D721Med (cell line): ENCODE results near the gene GPR137.

Experiments
- DNase-seq: peaks from one replicate; pipeline ENCODE4 v3.0.0; 2011; ENCODE audit warnings: low spot score; ENCODE audit not compliant: insufficient read length
- FAIRE-seq: peaks from 2 replicates; lab custom pipeline; 2011; peaks lifted over from hg19 to GRCh38; lab: Jason Lieb, UNC
- TF ChIP-seq, protein P1 (sequence below): IDR thresholded peaks from 2 replicates; pipeline ENCODE4 v1.5.1; 2012; ENCODE audit warnings: mild to moderate bottlenecking, control low read depth; ENCODE audit not compliant: insufficient read depth; ENCODE audit errors: missing control alignments

Gene GPR137

DNA sequence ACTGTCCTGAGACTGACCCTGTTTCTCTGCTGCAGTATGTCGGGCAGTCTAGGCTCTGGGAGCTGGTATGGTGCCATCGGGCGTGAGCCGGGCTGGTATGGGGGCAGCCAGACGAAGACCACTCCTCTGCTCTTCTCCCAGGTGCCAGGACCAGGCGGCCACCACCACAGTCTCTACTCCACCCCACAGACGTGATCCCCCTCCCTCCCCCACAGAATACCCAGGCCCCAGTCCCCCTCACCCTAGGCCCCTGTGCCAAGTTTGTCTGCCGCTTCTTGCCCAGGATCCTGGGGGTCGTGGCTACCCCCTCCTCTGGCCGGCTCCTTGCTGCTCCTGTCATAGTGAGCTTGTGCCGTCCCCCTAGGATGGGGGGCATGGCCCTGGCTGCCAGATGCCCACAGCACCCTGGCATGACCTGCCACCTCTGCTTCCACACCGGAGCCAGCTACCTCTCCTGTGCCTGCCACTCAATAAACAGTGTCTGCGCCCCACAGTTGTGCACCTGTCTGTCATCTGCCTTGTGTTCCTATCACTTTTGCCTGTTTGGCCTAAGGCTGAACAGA is 3.4 kb downstream of the GPR137 start:
- FAIRE-seq: no peak
- TF ChIP-seq, protein P1, sequence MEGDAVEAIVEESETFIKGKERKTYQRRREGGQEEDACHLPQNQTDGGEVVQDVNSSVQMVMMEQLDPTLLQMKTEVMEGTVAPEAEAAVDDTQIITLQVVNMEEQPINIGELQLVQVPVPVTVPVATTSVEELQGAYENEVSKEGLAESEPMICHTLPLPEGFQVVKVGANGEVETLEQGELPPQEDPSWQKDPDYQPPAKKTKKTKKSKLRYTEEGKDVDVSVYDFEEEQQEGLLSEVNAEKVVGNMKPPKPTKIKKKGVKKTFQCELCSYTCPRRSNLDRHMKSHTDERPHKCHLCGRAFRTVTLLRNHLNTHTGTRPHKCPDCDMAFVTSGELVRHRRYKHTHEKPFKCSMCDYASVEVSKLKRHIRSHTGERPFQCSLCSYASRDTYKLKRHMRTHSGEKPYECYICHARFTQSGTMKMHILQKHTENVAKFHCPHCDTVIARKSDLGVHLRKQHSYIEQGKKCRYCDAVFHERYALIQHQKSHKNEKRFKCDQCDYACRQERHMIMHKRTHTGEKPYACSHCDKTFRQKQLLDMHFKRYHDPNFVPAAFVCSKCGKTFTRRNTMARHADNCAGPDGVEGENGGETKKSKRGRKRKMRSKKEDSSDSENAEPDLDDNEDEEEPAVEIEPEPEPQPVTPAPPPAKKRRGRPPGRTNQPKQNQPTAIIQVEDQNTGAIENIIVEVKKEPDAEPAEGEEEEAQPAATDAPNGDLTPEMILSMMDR: no peak
- DNase-seq: no peak

- FAIRE-seq: no peak
- TF ChIP-seq, protein P1: no peak
- DNase-seq: no peak
Measured at GRCh38 chr11:64290352-64291261, 5.0 kb downstream of the GPR137 start.

- TF ChIP-seq, protein P1: no peak
- DNase-seq: no peak
- FAIRE-seq: no peak
Measured at GRCh38 chr11:64291262-64291751, 5.7 kb downstream of the GPR137 start, which contains the start of gene KCNK4. Gene KCNK4, plus strand, starts transcription at chr11:64291302. Its CDS starts 1,717 bp downstream, at chr11:64293019.

GRCh38 chr11:64291752-64292459 is 6.3 kb downstream of the GPR137 start:
- no peak for FAIRE-seq
- DNase-seq: no peak

DNA sequence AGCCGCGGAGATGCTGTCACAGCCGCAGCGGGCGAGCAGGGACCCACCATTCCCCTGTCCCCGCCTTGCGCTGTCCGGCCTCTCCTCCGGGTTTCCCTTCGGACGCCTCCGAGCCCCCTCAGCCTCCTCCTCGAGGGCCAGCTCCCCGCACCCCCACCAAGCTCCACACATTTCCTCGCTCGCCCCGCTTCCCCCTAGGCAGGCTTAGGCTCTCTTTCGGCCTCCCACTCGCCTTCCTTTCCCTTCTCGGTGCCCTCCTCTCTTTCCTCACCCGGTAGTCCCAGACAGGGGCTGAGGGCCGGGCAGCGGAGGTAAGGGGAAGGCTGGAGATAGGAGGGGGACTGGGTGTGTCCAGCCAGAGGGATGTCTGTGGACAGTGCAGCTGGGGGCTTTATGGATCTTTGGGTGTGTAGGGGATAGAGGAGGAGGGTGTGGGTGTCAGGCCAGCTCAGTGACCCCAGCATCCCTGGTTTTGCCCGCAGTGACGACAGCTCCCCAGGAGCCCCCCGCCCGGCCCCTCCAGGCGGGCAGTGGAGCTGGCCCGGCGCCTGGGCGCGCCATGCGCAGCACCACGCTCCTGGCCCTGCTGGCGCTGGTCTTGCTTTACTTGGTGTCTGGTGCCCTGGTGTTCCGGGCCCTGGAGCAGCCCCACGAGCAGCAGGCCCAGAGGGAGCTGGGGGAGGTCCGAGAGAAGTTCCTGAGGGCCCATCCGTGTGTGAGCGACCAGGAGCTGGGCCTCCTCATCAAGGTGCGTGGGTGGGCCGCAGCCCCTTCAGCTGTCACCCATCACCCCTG is 7.0 kb downstream of the GPR137 start:
- DNase-seq (no peak), FAIRE-seq (no peak)

More at GRCh38 chr11:64291752-64292459, 6.3 kb downstream of the GPR137 start:
- TF ChIP-seq, protein P1: no peak

GRCh38 chr11:64294774-64295173 is 9.1 kb downstream of the GPR137 start:
- TF ChIP-seq, protein P1: no peak
- FAIRE-seq (no peak), DNase-seq (no peak)

More for the DNA sequence above, 7.0 kb downstream of the GPR137 start:
- TF ChIP-seq, protein P1: no peak
